ENCODE results near the gene REEP3. TPM values are rescaled to one million over a fixed set of nuclear protein-coding genes. Genes with fewer than 3 reads are reported as not detected.

The REEP3 gene
- total RNA-seq, 1 donor from 2014 or later, result 36.7 TPM

GRCh38 chr10:63622097-63622496, 100.9 kb downstream of the REEP3 start:
- Mint-ChIP-seq H3K27me3 (ENCODE audit: low read depth) (no peaks in the 10 kb centered on the region), H3K4me3 (no peak overlapping the region), H3K4me1 (no peaks in the 10 kb centered on the region), H3K27ac (ENCODE audit: unreplicated experiment) (no peak overlapping the region), H3K9me3 (no peaks in the 10 kb centered on the region), H3K36me3 (ENCODE audit: low read depth) (peaks cover 6% of the 10 kb centered on the region)
- TF ChIP-seq CTCF (conservative IDR thresholded peaks at IDR 0.05), result no peak
- DNase-seq (ENCODE audit: low read depth, low spot score), result no peak

- Mint-ChIP-seq H3K27ac (ENCODE audit: unreplicated experiment) (no peak overlapping the region), H3K36me3 (ENCODE audit: low read depth) (peaks cover 3% of the 10 kb centered on the region), H3K4me1 (peaks cover 24% of the 10 kb centered on the region), H3K4me3 (no peak overlapping the region), H3K9me3 (no peaks in the 10 kb centered on the region), H3K27me3 (ENCODE audit: low read depth) (no peaks in the 10 kb centered on the region)
- DNase-seq (ENCODE audit: low read depth, low spot score), result no peak
- TF ChIP-seq CTCF (conservative IDR thresholded peaks at IDR 0.05), result no peak
Measured at GRCh38 chr10:63624701-63625100, 103.5 kb downstream of the REEP3 start.

- H3K27me3 Mint-ChIP-seq (ENCODE audit: low read depth), result no peaks in the 10 kb centered on the region
- no peaks in the 10 kb centered on the region for H3K36me3 Mint-ChIP-seq (ENCODE audit: low read depth)
- TF ChIP-seq CTCF (conservative IDR thresholded peaks at IDR 0.05), result no peak
- H3K4me3 Mint-ChIP-seq, result peak overlapping the region; percentile 95
- H3K4me1 Mint-ChIP-seq, result peaks cover 29% of the 10 kb centered on the region
- H3K27ac Mint-ChIP-seq (ENCODE audit: unreplicated experiment), result no peak overlapping the region
- H3K9me3 Mint-ChIP-seq, result no peaks in the 10 kb centered on the region
- no peak for DNase-seq (ENCODE audit: low read depth, low spot score)
Measured at GRCh38 chr10:63627396-63627795, 106.2 kb downstream of the REEP3 start.

GRCh38 chr10:63627881-63628296, 106.7 kb downstream of the REEP3 start:
- Mint-ChIP-seq H3K9me3 (no peaks in the 10 kb centered on the region), H3K4me1 (peaks cover 29% of the 10 kb centered on the region), H3K36me3 (ENCODE audit: low read depth) (no peaks in the 10 kb centered on the region), H3K27me3 (ENCODE audit: low read depth) (no peaks in the 10 kb centered on the region), H3K27ac (ENCODE audit: unreplicated experiment) (no peak overlapping the region), H3K4me3 (peak overlapping the region; percentile 95)
- no peak for DNase-seq (ENCODE audit: low read depth, low spot score)
- TF ChIP-seq CTCF (conservative IDR thresholded peaks at IDR 0.05), result no peak

- peak; percentile 28 for DNase-seq (ENCODE audit: low read depth, low spot score)
- Mint-ChIP-seq H3K36me3 (ENCODE audit: low read depth) (no peaks in the 10 kb centered on the region), H3K4me1 (peaks cover 29% of the 10 kb centered on the region), H3K27ac (ENCODE audit: unreplicated experiment) (peak overlapping the region; percentile 81), H3K4me3 (peak overlapping the region; percentile 95), H3K9me3 (no peaks in the 10 kb centered on the region), H3K27me3 (ENCODE audit: low read depth) (no peaks in the 10 kb centered on the region)
- no peak for TF ChIP-seq CTCF (conservative IDR thresholded peaks at IDR 0.05)
Measured at GRCh38 chr10:63628526-63629362, 107.5 kb downstream of the REEP3 start.

All from neural crest cell (in vitro differentiated cells).